Large intestine (tissue), 3 donors: Measurements from ENCODE around the gene FOXO3. TPM values are rescaled to one million over a fixed set of nuclear protein-coding genes. Genes with fewer than 3 reads are reported as not detected.

Experiments used
- DNase-seq, 2 donors: peaks; one replicate each; pipeline versions ENCODE4 v3.0.0 to v3.0.0-alpha.2; 2013
- H3K27ac ChIP-seq: one replicate; pipeline ENCODE4 v1.5.1; 2013; ENCODE audit warnings: low read length
- H3K27me3 ChIP-seq: 2 replicates; pipeline ENCODE4 v1.6.1; 2013; ENCODE audit warnings: low read length; ENCODE audit not compliant: control insufficient read depth, insufficient read depth
- H3K36me3 ChIP-seq: 2 replicates; pipeline ENCODE4 v1.6.1; 2013; ENCODE audit warnings: low read length; ENCODE audit not compliant: control insufficient read depth, insufficient read depth
- H3K4me1 ChIP-seq: one replicate; pipeline ENCODE4 v1.6.1; 2013; ENCODE audit warnings: low read length; ENCODE audit not compliant: control insufficient read depth, insufficient read depth
- H3K4me3 ChIP-seq: one replicate; pipeline ENCODE4 v1.5.1; 2013; ENCODE audit warnings: low read length
- H3K9me3 ChIP-seq: one replicate; pipeline ENCODE4 v1.6.1; 2013; ENCODE audit warnings: mild to moderate bottlenecking, low read depth, low read length, moderate library complexity; ENCODE audit not compliant: control insufficient read depth
- WGBS: methylation state at CpG from one replicate; pipeline ENCODE4 v1.1.5; 2013; ENCODE audit warnings: low lambda C conversion rate; ENCODE audit not compliant: insufficient coverage; 5-methylcytosine and 5-hydroxymethylcytosine counted together
- polyA plus RNA-seq: library from polyadenylated mRNA; unstranded; fragments of 120-200 nt; gene quantifications from one replicate; pipeline ENCODE4 v1.2.1, GENCODE V29; 2013

The FOXO3 gene
- polyA plus RNA-seq, 1 donor, result 39.9 TPM

DNA sequence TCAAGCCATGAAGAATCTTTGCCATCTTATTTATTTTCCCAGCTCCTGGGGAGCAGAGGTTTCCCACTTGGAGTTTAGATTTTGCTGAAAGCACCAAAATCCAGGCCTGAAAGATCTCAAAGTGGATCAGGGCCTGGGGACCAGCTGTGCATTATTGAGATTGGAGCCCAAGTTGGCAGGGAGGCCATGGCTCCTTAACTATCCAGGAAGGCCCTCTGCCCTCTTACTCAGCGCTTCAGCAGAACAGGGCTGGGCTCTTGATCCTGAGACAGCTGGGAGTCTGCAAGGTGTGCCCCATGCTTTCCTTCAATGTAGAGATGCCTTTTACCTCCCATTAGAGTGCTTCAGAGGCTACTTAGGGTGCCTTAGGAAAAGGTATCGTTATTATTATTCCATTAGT, 24.6 kb downstream of the FOXO3 start:
- no peaks in the 10 kb centered on the region for H3K9me3 ChIP-seq
- peaks cover 36% of the 10 kb centered on the region for H3K4me1 ChIP-seq
- H3K27me3 ChIP-seq, result no peaks in the 10 kb centered on the region
- no peak overlapping the region for H3K4me3 ChIP-seq
- DNase-seq, result no peak
- H3K27ac ChIP-seq, result no peak overlapping the region
- H3K36me3 ChIP-seq, result no peaks in the 10 kb centered on the region
- no CpG with 5 or more reads among the region's 2 CpGs for WGBS

GRCh38 chr6:108585921-108586536, 25.3 kb downstream of the FOXO3 start:
- H3K27ac ChIP-seq, result no peak overlapping the region
- H3K27me3 ChIP-seq, result no peaks in the 10 kb centered on the region
- peaks cover 4% of the 10 kb centered on the region for H3K36me3 ChIP-seq
- H3K4me1 ChIP-seq, result peaks cover 34% of the 10 kb centered on the region
- no peak overlapping the region for H3K4me3 ChIP-seq
- WGBS, result no CpG with 5 or more reads among the region's 6 CpGs
- DNase-seq, result no peak
- no peaks in the 10 kb centered on the region for H3K9me3 ChIP-seq

DNA sequence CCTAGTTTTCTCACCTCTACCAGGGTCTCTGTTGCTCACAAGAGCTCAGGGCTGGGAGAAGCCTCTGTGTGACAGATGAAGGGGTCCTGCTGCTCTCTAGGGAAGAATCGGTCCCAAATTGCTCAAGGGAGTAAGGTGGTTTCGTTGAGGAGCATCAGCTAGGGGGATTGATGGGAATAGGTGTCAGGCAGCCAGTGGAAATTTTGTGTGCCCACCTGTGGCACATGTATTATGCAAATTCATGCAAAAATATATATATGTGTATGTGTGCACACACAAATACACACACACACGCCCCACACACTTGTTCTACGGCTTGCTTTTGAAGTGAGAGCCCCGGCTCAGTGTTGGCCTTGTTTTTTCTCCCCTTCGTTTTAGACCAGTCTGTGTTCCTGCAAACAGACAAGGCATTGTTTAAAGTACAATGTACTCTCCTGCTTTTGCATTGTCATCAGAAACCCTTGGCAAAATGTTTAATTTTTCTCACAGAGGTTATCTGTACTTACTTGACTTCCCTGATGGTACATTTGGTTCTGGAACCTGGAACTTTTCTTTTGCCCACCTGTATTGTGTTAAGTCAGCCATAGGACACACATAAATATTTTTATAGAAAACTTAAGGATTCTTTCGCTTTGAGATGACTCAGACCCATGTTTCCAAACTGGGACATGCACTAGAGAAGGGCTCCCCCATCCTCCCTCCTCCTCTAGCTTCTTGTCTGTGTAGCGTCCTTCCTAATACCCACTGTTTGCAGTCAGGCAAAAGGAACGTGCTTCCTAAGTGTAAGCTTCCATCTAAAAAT, 26.7 kb downstream of the FOXO3 start:
- Histone ChIP-seq H3K27me3 (no peaks in the 10 kb centered on the region), H3K4me3 (no peak overlapping the region), H3K4me1 (peaks cover 35% of the 10 kb centered on the region), H3K9me3 (no peaks in the 10 kb centered on the region), H3K27ac (no peak overlapping the region), H3K36me3 (peaks cover 4% of the 10 kb centered on the region)
- no peak for DNase-seq
- WGBS, result 15% methylated on average over 2 of the region's 9 CpGs

DNA sequence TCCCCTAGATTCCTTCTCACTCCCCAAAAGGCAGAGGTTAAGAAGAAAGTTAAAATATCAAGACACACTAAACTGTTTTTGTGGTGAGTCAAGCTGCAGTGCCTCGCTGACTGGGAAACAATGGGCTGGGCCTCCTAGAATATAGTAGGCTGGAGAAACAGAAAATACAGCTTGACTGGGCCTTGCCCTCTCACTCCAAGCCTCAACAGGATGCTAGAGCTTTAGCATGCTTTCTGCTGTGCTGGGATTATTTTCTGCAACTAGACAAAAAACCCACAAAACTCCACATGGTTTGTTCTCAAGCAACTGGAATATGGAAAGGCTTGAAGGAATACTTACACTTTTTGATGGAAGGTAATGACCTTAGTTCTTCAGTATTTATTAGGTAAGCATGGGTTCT, 27.9 kb downstream of the FOXO3 start:
- WGBS, result no CpG with 5 or more reads among the region's 1 CpG
- DNase-seq, result no peak
- H3K9me3 ChIP-seq, result no peaks in the 10 kb centered on the region
- H3K27me3 ChIP-seq, result no peaks in the 10 kb centered on the region
- H3K4me1 ChIP-seq, result peaks cover 37% of the 10 kb centered on the region
- H3K27ac ChIP-seq, result peak overlapping the region; percentile 52
- no peak overlapping the region for H3K4me3 ChIP-seq
- peaks cover 4% of the 10 kb centered on the region for H3K36me3 ChIP-seq

DNA sequence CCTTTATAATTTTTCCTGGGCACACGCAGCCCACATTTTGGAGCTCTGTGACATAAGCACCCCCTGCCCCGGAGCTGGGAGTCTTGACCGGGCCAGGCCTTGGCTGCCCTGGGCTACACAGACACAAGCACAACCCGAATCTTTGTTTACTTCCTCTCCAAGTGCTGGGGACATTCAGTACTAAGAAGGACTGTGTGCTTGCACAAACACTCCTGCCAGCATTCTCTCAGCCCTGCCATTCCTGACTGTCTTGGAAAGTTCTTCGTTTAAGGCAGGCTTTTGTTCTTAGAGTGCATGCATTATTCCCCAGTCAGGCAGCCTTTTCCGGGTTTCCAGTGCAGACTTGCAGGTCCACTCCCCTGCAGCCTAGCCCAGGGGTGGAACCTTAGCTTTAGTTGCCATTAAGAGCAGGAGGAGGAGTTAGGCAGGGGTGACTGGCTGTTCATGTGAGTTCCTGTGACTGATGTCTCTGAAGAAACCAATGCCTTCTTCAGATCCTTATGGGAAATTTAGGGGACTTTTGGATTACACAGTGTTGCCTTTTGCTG, 28.6 kb downstream of the FOXO3 start:
- H3K4me3 ChIP-seq, result no peak overlapping the region
- H3K36me3 ChIP-seq, result peaks cover 4% of the 10 kb centered on the region
- no CpG with 5 or more reads among the region's 6 CpGs for WGBS
- peaks cover 37% of the 10 kb centered on the region for H3K4me1 ChIP-seq
- H3K27ac ChIP-seq, result peak overlapping the region; percentile 52
- no peaks in the 10 kb centered on the region for H3K9me3 ChIP-seq
- H3K27me3 ChIP-seq, result no peaks in the 10 kb centered on the region
- DNase-seq, result peak; percentile 50 to 79

DNA sequence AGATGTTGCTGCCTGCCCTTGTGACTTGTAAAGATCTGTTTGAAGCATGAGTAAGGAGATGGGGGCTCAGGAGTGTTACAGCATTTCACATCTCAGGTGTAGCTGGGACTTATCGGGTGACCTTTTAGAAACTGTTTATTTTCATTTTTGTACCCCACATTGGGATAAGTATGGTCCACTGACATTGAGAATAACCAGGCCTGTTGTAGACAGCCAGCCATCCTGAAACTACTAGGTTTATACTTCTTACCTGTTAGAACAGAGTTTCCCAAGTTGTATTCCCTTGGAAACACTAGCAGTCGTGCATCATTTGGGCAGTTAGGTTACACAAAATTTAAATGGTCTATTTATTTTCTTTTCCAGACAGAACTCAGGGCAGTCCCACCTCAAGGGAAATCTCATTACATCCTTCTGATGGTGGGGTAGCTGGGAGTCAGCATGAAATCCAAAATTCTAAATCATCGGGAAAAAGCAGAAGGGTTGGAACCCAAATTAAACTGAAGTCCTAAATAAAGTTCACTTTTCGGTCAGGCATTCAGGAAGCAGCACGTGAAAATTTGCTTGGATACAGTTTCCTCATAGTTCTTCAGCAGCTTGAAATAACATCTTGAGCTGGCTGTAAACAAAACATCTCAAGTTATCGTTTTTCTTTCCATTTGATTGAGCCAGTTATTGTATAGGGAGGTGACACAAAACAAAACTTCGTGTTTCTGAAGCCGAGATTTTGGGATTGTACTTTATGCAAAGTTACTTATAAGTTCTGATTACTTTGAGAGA, 30.5 kb downstream of the FOXO3 start:
- no peaks in the 10 kb centered on the region for H3K27me3 ChIP-seq
- H3K27ac ChIP-seq, result no peak overlapping the region
- no peak for DNase-seq
- no peak overlapping the region for H3K4me3 ChIP-seq
- H3K4me1 ChIP-seq, result peaks cover 30% of the 10 kb centered on the region
- peaks cover 4% of the 10 kb centered on the region for H3K36me3 ChIP-seq
- no peaks in the 10 kb centered on the region for H3K9me3 ChIP-seq
- WGBS, result 100% methylated on average over 2 of the region's 8 CpGs

DNA sequence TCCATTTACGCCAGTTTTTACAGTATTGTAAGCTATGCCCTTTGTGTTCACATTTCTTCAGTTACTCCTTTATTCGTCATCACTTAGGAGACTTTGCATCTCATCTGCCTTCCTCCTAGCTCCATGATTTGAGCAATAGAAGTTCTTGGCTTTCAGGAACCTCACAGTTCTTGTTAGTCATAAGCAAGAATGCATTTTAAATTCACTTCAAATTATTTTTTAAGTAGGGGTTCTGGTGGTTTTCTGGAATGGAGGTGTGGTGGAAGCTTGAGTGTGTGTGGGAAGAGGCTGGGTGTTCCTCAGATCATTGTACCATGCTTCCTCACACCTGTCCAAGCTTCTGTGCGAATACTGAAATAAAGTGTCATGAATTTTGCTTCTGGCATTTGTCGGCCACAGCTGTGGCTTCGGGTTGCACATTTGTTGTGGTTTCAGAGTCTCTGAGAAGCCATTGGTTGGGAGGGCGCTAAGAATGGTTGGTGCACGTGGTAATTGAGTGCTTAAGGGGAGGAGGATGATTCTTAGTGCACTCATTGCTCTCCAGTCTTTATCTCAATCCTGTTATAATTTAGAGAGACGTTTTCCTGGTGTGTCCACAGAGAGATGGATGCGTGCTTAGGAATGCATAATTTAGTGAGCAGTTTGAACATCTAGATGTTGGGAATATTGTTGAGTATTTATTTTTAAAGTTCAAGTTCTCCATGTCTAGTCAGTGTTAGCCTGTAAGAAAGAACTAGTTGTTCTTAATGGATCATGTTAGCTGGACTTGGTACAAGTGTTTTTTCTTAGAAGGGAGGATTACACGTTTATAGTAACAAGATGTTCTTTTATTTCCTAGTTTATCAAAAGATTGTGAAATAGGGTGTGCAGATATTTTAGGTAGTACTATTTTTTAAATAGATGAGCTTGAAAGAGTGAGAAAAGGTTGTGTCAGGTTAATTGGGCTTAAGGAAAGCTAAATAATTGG, 31.9 kb downstream of the FOXO3 start:
- Histone ChIP-seq H3K27ac (no peak overlapping the region), H3K4me1 (peaks cover 24% of the 10 kb centered on the region), H3K9me3 (no peaks in the 10 kb centered on the region), H3K4me3 (no peak overlapping the region), H3K27me3 (no peaks in the 10 kb centered on the region), H3K36me3 (peaks cover 4% of the 10 kb centered on the region)
- no peak for DNase-seq
- 94% methylated on average over 3 of the region's 10 CpGs for WGBS

DNA sequence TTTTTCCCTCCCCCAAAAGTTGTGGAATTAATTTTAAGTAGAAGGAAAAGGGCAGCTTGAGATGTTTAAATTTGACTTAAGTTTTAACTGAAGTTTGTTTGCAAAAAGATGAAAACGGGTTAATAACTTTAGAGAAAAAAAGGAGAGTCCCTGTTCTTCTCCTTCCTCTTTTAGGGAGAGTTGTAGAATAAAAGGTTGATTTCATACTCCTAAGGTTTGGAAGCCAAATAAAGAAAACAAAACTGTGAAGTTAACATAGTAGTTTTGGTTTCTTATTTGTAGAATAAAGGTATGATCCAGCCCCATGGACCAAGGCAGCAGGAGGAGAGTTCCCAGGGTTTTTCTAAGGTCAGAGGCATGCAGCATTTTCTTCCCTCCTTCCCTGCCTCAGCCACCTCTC, 33.4 kb downstream of the FOXO3 start:
- WGBS, result 91% methylated on average over 1 of the region's 1 CpG
- no peak for DNase-seq
- H3K27me3 ChIP-seq, result no peaks in the 10 kb centered on the region
- H3K27ac ChIP-seq, result no peak overlapping the region
- H3K4me1 ChIP-seq, result peaks cover 17% of the 10 kb centered on the region
- H3K4me3 ChIP-seq, result no peak overlapping the region
- H3K9me3 ChIP-seq, result no peaks in the 10 kb centered on the region
- H3K36me3 ChIP-seq, result peaks cover 4% of the 10 kb centered on the region

DNA sequence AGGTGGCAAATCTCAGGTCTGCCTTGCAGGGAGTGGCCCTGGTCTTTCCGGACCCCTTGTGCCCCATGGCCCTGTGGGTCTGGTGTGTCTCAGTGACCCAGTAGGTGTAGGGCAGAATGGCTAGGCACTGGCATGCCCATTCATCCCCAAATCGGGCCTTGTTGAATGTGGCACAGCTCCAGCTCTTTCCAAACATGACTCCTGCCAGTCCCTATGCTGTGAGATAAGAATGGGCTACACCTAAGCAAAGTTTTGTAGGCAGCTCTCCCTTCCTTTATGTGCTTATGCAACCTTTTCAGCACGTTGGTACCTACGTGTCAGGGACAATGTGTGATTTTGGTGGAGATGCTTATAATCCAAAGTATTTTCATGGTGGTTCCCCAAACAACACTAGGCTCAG, 33.9 kb downstream of the FOXO3 start:
- DNase-seq, result no peak
- no peak overlapping the region for H3K4me3 ChIP-seq
- H3K9me3 ChIP-seq, result no peaks in the 10 kb centered on the region
- no peaks in the 10 kb centered on the region for H3K27me3 ChIP-seq
- WGBS, result no CpG with 5 or more reads among the region's 4 CpGs
- no peak overlapping the region for H3K27ac ChIP-seq
- peaks cover 4% of the 10 kb centered on the region for H3K36me3 ChIP-seq
- peaks cover 12% of the 10 kb centered on the region for H3K4me1 ChIP-seq
